ENCODE data around the gene SLC22A3. TPM values are rescaled to one million over a fixed set of nuclear protein-coding genes. Genes with fewer than 3 reads are reported as not detected.

The SLC22A3 gene
- total and polyA plus RNA-seq, 4 donors = 9.5 to 65.0 (median 33.3) TPM

- Histone ChIP-seq H3K27ac (ENCODE audit: low read depth in 1 of 2, low read length in 1 of 2) (no peak overlapping the region), H3K4me1 (ENCODE audit: control insufficient read depth in 5 of 5, insufficient read depth in 5 of 5, low read length in 5 of 5) (peaks cover 0 to 17% (median 0%) of the 10 kb centered on the region in 5 donors), H3K4me3 (no peak overlapping the region), H3K9me3 (ENCODE audit: control insufficient read depth in 4 of 4, insufficient read depth in 3 of 4, low read length in 3 of 4) (no peaks in the 10 kb centered on the region), H3K27me3 (ENCODE audit: control insufficient read depth in 3 of 3, insufficient read depth in 3 of 3, low read length in 2 of 3) (no peaks in the 10 kb centered on the region), H3K9ac (ENCODE audit: insufficient read depth in 1 of 2, low read length in 2 of 2) (no peak overlapping the region), H3K36me3 (ENCODE audit: control insufficient read depth in 4 of 4, insufficient read depth in 4 of 4, low read length in 4 of 4) (no peaks in the 10 kb centered on the region)
- DNase-seq = peak in 1 of 3 donors; percentile 8
- 71 to 74% methylated on average over 1 of the region's 1 CpG for WGBS, 2 donors
- no peak for ATAC-seq (ENCODE audit: insufficient read depth, low FRiP score)
- no peak for TF ChIP-seq CTCF (IDR thresholded peaks at IDR 0.05; ENCODE audit: control extremely low read depth, extremely low read depth)
Measured at GRCh38 chr6:160419488-160419887, 71.3 kb downstream of the SLC22A3 start.

- H3K4me1 ChIP-seq (ENCODE audit: control insufficient read depth in 5 of 5, insufficient read depth in 5 of 5, low read length in 5 of 5) = peaks cover 0 to 17% (median 0%) of the 10 kb centered on the region in 5 donors
- H3K9me3 ChIP-seq (ENCODE audit: control insufficient read depth in 4 of 4, insufficient read depth in 3 of 4, low read length in 3 of 4) = no peaks in the 10 kb centered on the region
- no peak overlapping the region for H3K9ac ChIP-seq (ENCODE audit: insufficient read depth in 1 of 2, low read length in 2 of 2)
- no peak for TF ChIP-seq CTCF (IDR thresholded peaks at IDR 0.05; ENCODE audit: control extremely low read depth, extremely low read depth)
- ATAC-seq (ENCODE audit: insufficient read depth, low FRiP score) = no peak
- H3K36me3 ChIP-seq (ENCODE audit: control insufficient read depth in 4 of 4, insufficient read depth in 4 of 4, low read length in 4 of 4) = no peaks in the 10 kb centered on the region
- no peak overlapping the region for H3K4me3 ChIP-seq
- DNase-seq = no peak
- WGBS, 2 donors = 90 to 94% methylated on average over 9 of the region's 9 CpGs
- H3K27me3 ChIP-seq (ENCODE audit: control insufficient read depth in 3 of 3, insufficient read depth in 3 of 3, low read length in 2 of 3) = no peaks in the 10 kb centered on the region
- H3K27ac ChIP-seq (ENCODE audit: low read depth in 1 of 2, low read length in 1 of 2) = no peak overlapping the region
Measured at GRCh38 chr6:160420253-160420968, 72.2 kb downstream of the SLC22A3 start.

GRCh38 chr6:160420969-160421556 lies 72.9 kb downstream of the SLC22A3 start:
- H3K36me3 ChIP-seq (ENCODE audit: control insufficient read depth in 4 of 4, insufficient read depth in 4 of 4, low read length in 4 of 4) = no peaks in the 10 kb centered on the region
- no peak overlapping the region for H3K4me3 ChIP-seq
- H3K9ac ChIP-seq (ENCODE audit: insufficient read depth in 1 of 2, low read length in 2 of 2) = no peak overlapping the region
- 85% methylated on average over 7 of the region's 7 CpGs for whole genome bisulfite sequencing, 2 donors
- H3K4me1 ChIP-seq (ENCODE audit: control insufficient read depth in 5 of 5, insufficient read depth in 5 of 5, low read length in 5 of 5) = peaks cover 0 to 17% (median 0%) of the 10 kb centered on the region in 5 donors
- no peak for TF ChIP-seq CTCF (IDR thresholded peaks at IDR 0.05; ENCODE audit: control extremely low read depth, extremely low read depth)
- H3K9me3 ChIP-seq (ENCODE audit: control insufficient read depth in 4 of 4, insufficient read depth in 3 of 4, low read length in 3 of 4) = no peaks in the 10 kb centered on the region
- H3K27ac ChIP-seq (ENCODE audit: low read depth in 1 of 2, low read length in 1 of 2) = no peak overlapping the region
- H3K27me3 ChIP-seq (ENCODE audit: control insufficient read depth in 3 of 3, insufficient read depth in 3 of 3, low read length in 2 of 3) = no peaks in the 10 kb centered on the region
- DNase-seq = peak in 1 of 3 donors; percentile 20
- no peak for ATAC-seq (ENCODE audit: insufficient read depth, low FRiP score)

All from lung (tissue), 12 donors.